K562 (cell line): Measurements from ENCODE around the gene HOXB8. TPM values are rescaled to one million over a fixed set of nuclear protein-coding genes. Genes with fewer than 3 reads are reported as not detected.

ENCODE experiments used
- ATAC-seq: fragments of 200-7000 bp; cut with Tn5 transposase; 3 replicates; pipeline ENCODE4 v1.9.1; 2020; ENCODE audit warnings: moderate library complexity
- BruUV-seq: library from RNA; stranded (reverse); fragments of 400-500 nt; replicated peaks from 2 replicates; lab custom pipeline; 2021; lab: Mats Ljungman, UMichigan
- CTCF ChIA-PET: fragments of 300-600 bp; formaldehyde crosslinking; extraction: SDS; loops from one replicate; lab custom pipeline; 2021; ENCODE audit warnings: low intra/inter-chr PET ratio; lab: Yijun Ruan, JAX
- POLR2A ChIA-PET: fragments of 300-600, 350-650 bp; sonication (Branson Sonifier 250); formaldehyde crosslinking; extraction: SDS; loops from one replicate; lab custom pipeline; 2021; ENCODE audit warnings: antibody characterized with exemption, inconsistent platforms; lab: Yijun Ruan, JAX
- DNase-seq, 4 experiments: peaks; one replicate each; pipeline versions ENCODE4 v3.0.0 to v3.0.0-alpha.2; 2011 to 2018; ENCODE audit warnings: low spot score in 3 of 4, mixed read lengths in 3 of 4; ENCODE audit errors: extremely low read depth in 1 of 4
- FAIRE-seq: peaks from 2 replicates; lab custom pipeline; 2011; peaks lifted over from hg19 to GRCh38; lab: Jason Lieb, UNC
- H2AFZ ChIP-seq: 2 replicates; pipeline ENCODE4 v1.6.0; 2011; ENCODE audit warnings: low read depth, low read length, control low read depth, inconsistent platforms
- H3K27ac ChIP-seq: fragments of 200-600 bp; 3 replicates; pipeline ENCODE4 v1.8.0; 2011; ENCODE audit warnings: low read depth, mild to moderate bottlenecking, control low read depth, inconsistent platforms, low read length, moderate library complexity, mixed read lengths; ENCODE audit errors: extremely low read depth
- H3K27me3 ChIP-seq, 2 experiments: fragments of 300-600 bp in 1 of 2; 2 replicates in 1 of 2; 3 replicates in 1 of 2; pipeline versions ENCODE4 v1.6.0 to v1.8.0; 2011; ENCODE audit warnings: inconsistent platforms in 2 of 2, low read length in 2 of 2, mild to moderate bottlenecking in 1 of 2, mixed read lengths in 1 of 2, moderate library complexity in 1 of 2; ENCODE audit not compliant: control insufficient read depth in 2 of 2, insufficient read depth in 2 of 2
- H3K36me3 ChIP-seq: fragments of 300-600 bp; 3 replicates; pipeline ENCODE4 v1.8.0; 2011; ENCODE audit warnings: mild to moderate bottlenecking, low read length, inconsistent platforms; ENCODE audit not compliant: control insufficient read depth, insufficient read depth
- H3K4me1 ChIP-seq, 2 experiments: fragments of 200-600 bp in 1 of 2; replicated peaks in 1 of 2; 2 replicates in 1 of 2; 3 replicates in 1 of 2; pipeline versions ENCODE4 v1.5.1 to v1.8.0; 2011; ENCODE audit warnings: inconsistent platforms in 2 of 2, low read length in 2 of 2, mild to moderate bottlenecking in 1 of 2, mixed read lengths in 1 of 2, moderate library complexity in 1 of 2; ENCODE audit not compliant: control insufficient read depth in 2 of 2, insufficient read depth in 2 of 2
- H3K4me2 ChIP-seq: 2 replicates; pipeline ENCODE4 v1.6.1; 2011; ENCODE audit warnings: low read length, control low read depth, inconsistent platforms, mixed read lengths; ENCODE audit not compliant: insufficient read depth
- H3K4me3 ChIP-seq: fragments of 200-600 bp; sonication (generic), shearing (Covaris generic); 2 replicates; pipeline ENCODE4 v1.5.1; 2016; ENCODE audit warnings: control low read depth, inconsistent platforms
- H3K79me2 ChIP-seq: fragments of 200-600 bp; 3 replicates; pipeline ENCODE4 v1.8.0; 2011; ENCODE audit warnings: low read length, inconsistent platforms; ENCODE audit not compliant: control insufficient read depth, insufficient read depth
- H3K9ac ChIP-seq, 2 experiments: 2 replicates each; pipeline versions ENCODE4 v1.6.0 to v1.6.1; 2011; ENCODE audit warnings: low read depth in 2 of 2, low read length in 2 of 2, control low read depth in 1 of 2, inconsistent platforms in 1 of 2, mild to moderate bottlenecking in 1 of 2, mixed read lengths in 1 of 2; ENCODE audit not compliant: insufficient read depth in 1 of 2
- H3K9me1 ChIP-seq: one replicate; pipeline ENCODE4 v1.6.0; 2011; ENCODE audit warnings: inconsistent platforms, mild to moderate bottlenecking, low read length, moderate library complexity; ENCODE audit not compliant: control insufficient read depth, insufficient read depth
- H3K9me3 ChIP-seq: replicated peaks from 2 replicates; pipeline ENCODE4 v1.5.1; 2011; ENCODE audit warnings: low read depth, low read length, inconsistent platforms; ENCODE audit not compliant: control insufficient read depth, insufficient read depth
- H4K20me1 ChIP-seq: replicated peaks from 2 replicates; pipeline ENCODE4 v1.6.1; 2011; ENCODE audit warnings: low read length, inconsistent platforms, mixed read lengths; ENCODE audit not compliant: control insufficient read depth, insufficient read depth
- EZH2 ChIP-seq: IDR thresholded peaks from 2 replicates; pipeline ENCODE4 v1.6.1; 2012; ENCODE audit warnings: low read depth, mild to moderate bottlenecking, inconsistent platforms, low read length, borderline replicate concordance
- NCOA1 ChIP-seq: fragments of 450-650 bp; IDR thresholded peaks from 2 replicates; pipeline ENCODE4 v1.6.1; 2016; ENCODE audit warnings: low read depth
- NR2C2 ChIP-seq, 2 experiments: fragments of 200-800 bp in 1 of 2; sonication (Bioruptor generic) in 1 of 2; sonication (generic) in 1 of 2; formaldehyde crosslinking in 1 of 2; IDR thresholded peaks; 2 replicates each; pipeline versions ENCODE4 v1.6.1 to v1.8.0; 2016 to 2022; ENCODE audit warnings: mild to moderate bottlenecking in 1 of 2, missing compliant biosample characterization in 1 of 2, missing genetic modification characterization in 1 of 2, missing genetic modification reagents in 1 of 2
- NUFIP1 ChIP-seq: fragments of 450-650 bp; IDR thresholded peaks from 2 replicates; pipeline ENCODE4 v1.6.1; 2018; ENCODE audit not compliant: partially characterized antibody
- PTBP1 ChIP-seq: fragments of 200-400 bp; formaldehyde crosslinking; IDR thresholded peaks from 2 replicates; pipeline ENCODE4 v1.6.1; 2017; ENCODE audit warnings: low read depth, low read length
- RBM25 ChIP-seq: fragments of 200-400 bp; formaldehyde crosslinking; IDR thresholded peaks from 2 replicates; pipeline ENCODE4 v1.6.1; 2018; ENCODE audit warnings: low read length, low read depth, moderate library complexity; ENCODE audit not compliant: severe bottlenecking
- SP2 ChIP-seq: IDR thresholded peaks from 2 replicates; pipeline ENCODE4 v1.6.1; 2011; ENCODE audit warnings: mild to moderate bottlenecking, low read depth, low read length, moderate library complexity; ENCODE audit not compliant: poor library complexity, severe bottlenecking; ENCODE audit errors: extremely low read depth
- STAT6 ChIP-seq: sonication (generic); formaldehyde crosslinking; IDR thresholded peaks from 2 replicates; pipeline ENCODE4 v1.8.1; 2023; ENCODE audit warnings: mild to moderate bottlenecking, missing genetic modification reagents
- THAP12 ChIP-seq: fragments of 250-450 bp; sonication (Bioruptor Pico); IDR thresholded peaks from 2 replicates; pipeline ENCODE4 v1.9.0; 2021; ENCODE audit warnings: mild to moderate bottlenecking, inconsistent platforms
- ZBTB17 ChIP-seq: fragments of 450-650 bp; formaldehyde crosslinking; IDR thresholded peaks from 2 replicates; pipeline ENCODE4 v1.4.0; 2020; ENCODE audit warnings: mild to moderate bottlenecking
- ZNF124 ChIP-seq: sonication (generic); formaldehyde crosslinking; IDR thresholded peaks from 2 replicates; pipeline ENCODE4 v1.8.1; 2022; ENCODE audit warnings: missing genetic modification reagents
- ZNF212 ChIP-seq: fragments of 450-650 bp; formaldehyde crosslinking; IDR thresholded peaks from 2 replicates; pipeline ENCODE4 v1.4.0; 2020; ENCODE audit warnings: mild to moderate bottlenecking
- ZNF316 ChIP-seq: fragments of 450-650 bp; IDR thresholded peaks from 2 replicates; pipeline ENCODE4 v1.6.1; 2016
- ZNF354B ChIP-seq: fragments of 250-450 bp; sonication (Bioruptor Pico); IDR thresholded peaks from 2 replicates; pipeline ENCODE4 v1.4.0; 2020
- ZNF395 ChIP-seq: fragments of 200-800 bp; sonication (Bioruptor generic); IDR thresholded peaks from 2 replicates; pipeline ENCODE4 v1.6.1; 2017; ENCODE audit warnings: missing genetic modification characterization, missing compliant biosample characterization
- WGBS: fragments of 100-300 bp; shearing (Covaris generic); methylation state at CpG from one replicate; pipeline ENCODE4 v1.1.6; 2016; ENCODE audit warnings: low coverage, mixed read lengths; ENCODE audit not compliant: insufficient coverage; ENCODE audit errors: missing lambda C conversion rate; 5-methylcytosine and 5-hydroxymethylcytosine counted together
- in situ Hi-C: fragments of 300-500 bp; cut with MboI; formaldehyde crosslinking; loops from 4 replicates; pipeline ENCODE4 v1.15.0; 2018; ENCODE audit warnings: inconsistent platforms, mixed read lengths
- intact Hi-C: fragments of 100-400 bp; cut with micrococcal nuclease; formaldehyde crosslinking; loops from 2 replicates; pipeline ENCODE4 v1.14.2; 2022
- polyA plus RNA-seq, 8 experiments: library from polyadenylated mRNA; depleted of rRNA in 4 of 8; stranded (reverse) in 5 of 8; unstranded in 3 of 8; fragments of >200 nt; fragmentation: Nextera tagmentation in 2 of 8; fragmentation: Illumina TruSeq in 1 of 8; extraction: Ambion mirVana in 2 of 8; extraction: Trizol in 1 of 8; gene quantifications; 2 replicates each; pipeline versions ENCODE4 v1.2.1 to v1.2.3, GENCODE V29; 2011 to 2014; ENCODE audit warnings: inconsistent platforms in 1 of 8, missing spikeins in 1 of 8
- total RNA-seq, 7 experiments: library from RNA; depleted of rRNA in 6 of 7; stranded (reverse); fragments of >200 nt in 6 of 7; fragmentation: Illumina TruSeq in 2 of 7; extraction: Trizol in 2 of 7; gene quantifications; 2 replicates each; pipeline versions ENCODE4 v1.2.1 to v1.2.3, GENCODE V29; 2011 to 2021; ENCODE audit warnings: low replicate concordance in 1 of 7

HOXB8 gene
- total and polyA plus RNA-seq, 9 of the 15 experiments (the other 6 are each of a cell fraction or from before 2014, with no cell fraction given) = 0.52 to 23.8 (median 3.6) TPM

GRCh38 chr17:48567646-48568354, 47.3 kb downstream of the HOXB8 start:
- BruUV-seq = no TSS peak
- DNase-seq = no peak
- FAIRE-seq = no peak
- TF ChIP-seq SP2 (no peak), ZNF212 (CRISPR knock-in tag) (no peak), THAP12 (CRISPR knock-in tag) (no peak), ZNF316 (no peak), EZH2 (no peak), ZBTB17 (no peak), PTBP1 (no peak), NUFIP1 (no peak), ZNF354B (CRISPR knock-in tag) (no peak), STAT6 (CRISPR knock-in tag) (no peak), ZNF395 (CRISPR knock-in tag) (no peak), NR2C2 (CRISPR knock-in tag; IDR thresholded peaks at IDR 0.05) (no peak), NR2C2 (tag; IDR thresholded peaks at IDR 0.05) (no peak), ZNF124 (CRISPR knock-in tag) (no peak), NCOA1 (no peak), RBM25 (no peak)

More at GRCh38 chr17:48567646-48568354, 47.3 kb downstream of the HOXB8 start:
- intact Hi-C loops (no loop called here), in situ Hi-C loops (no loop called here)
- ChIA-PET POLR2A (interaction anchor here (0.5 to 3.9 kb wide), 5 partner anchors 11 to 1221 kb away, joined by 3 to 21 read pairs (median 4); no protein-coding TSS in a partner anchor), CTCF (no interaction called here)
- Histone ChIP-seq H3K36me3 (peaks cover 95% of the 10 kb centered on the region; the same call in 2 of the 3 replicates), H2AFZ (no peak overlapping the region), H3K9me3 (no peaks in the 10 kb centered on the region), H3K79me2 (peaks cover 68% of the 10 kb centered on the region), H3K4me1 (peaks cover 36% of the 10 kb centered on the region in 2 experiments), H3K27me3 (no peaks in the 10 kb centered on the region), H4K20me1 (no peaks in the 10 kb centered on the region; the same call in 1 of the 2 replicates), H3K9me1 (peaks cover 3% of the 10 kb centered on the region), H3K4me3 (no peak overlapping the region), H3K9ac (peak overlapping the region in 1 of 2 experiments; percentile 5; a peak in 1 of 4 replicates), H3K27ac (no peak overlapping the region), H3K4me2 (no peak overlapping the region)
- 87% methylated on average over 1 of the region's 2 CpGs for WGBS
- no peak for ATAC-seq
